EL (cell line): ENCODE data around the gene DOCK10.
A peak's percentile ranks its signal among the peaks of the same experiment; 100 is the strongest.

ENCODE experiments used
- DNase-seq: peaks from one replicate; pipeline ENCODE4 v3.0.0-alpha.2; 2016

DOCK10 gene

DNA sequence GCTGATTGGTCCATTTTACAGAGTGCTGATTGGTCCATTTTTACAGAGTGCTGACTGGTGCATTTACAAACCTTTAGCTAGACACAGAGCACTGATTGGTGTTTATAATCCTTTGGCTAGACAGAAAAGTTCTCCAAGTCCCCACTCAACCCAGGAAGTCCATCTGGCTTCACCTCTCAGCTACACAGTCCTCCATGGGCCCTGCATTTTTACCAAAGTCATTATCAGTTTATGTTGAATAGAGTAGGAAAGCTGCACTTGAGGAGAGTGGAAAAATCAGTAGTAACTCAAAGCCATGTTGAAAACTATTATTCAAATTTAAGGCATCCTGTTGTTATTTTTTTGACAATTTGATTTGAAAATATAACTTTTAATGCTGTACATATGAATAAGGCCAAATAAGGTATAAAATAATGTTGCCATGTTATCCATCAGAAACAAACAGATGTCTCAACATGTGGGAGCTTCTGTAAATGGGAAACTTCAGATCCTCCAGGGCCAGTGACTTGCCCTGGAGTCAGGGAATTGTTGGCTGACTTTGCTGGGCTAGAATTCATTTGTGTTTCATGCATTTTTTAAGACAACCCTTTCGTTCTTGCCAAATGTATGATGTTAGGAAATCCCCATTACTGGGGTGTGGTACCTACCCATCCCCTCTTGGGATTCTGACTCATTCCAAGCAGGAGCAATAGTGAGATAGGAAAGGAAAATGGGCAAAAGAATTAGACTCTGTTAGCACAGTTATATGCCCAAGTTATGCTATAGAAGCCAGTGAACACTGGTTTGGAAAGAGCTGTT, 288.3 kb downstream of the DOCK10 start:
- peak; percentile 43 for DNase-seq

DNA sequence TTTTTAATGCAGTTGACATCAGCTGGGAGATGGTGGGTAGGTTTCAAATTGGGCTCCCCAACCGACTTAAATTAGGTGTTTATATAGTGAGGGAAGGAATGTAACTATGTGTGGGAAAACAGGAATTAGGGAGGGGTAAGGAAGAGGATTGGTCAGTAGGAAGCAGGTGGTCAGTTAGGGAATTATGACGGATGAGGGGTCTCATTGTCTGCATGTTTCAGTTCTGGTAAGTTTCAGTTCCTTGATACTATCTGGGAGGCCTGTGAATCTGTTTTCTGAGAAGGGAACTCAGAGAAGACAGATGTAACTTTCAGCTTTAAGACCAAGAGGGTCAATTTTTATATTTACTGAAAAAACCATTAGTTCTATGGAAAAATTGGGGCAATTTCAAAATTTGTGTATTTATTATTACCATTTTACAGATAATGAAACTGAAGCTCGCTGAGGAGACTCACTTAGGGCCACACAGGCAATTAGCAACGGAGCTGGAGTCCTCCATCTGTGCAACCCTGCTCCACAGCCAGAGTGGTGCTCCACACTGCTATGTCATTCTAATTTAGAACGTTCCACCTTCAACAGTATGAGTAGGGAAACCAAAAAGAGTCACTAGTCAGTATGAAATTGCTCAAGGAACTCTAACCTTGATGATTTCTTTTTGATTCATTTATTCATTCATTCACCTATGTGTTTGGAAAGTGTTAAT, 290.1 kb downstream of the DOCK10 start:
- no peak for DNase-seq

DNA sequence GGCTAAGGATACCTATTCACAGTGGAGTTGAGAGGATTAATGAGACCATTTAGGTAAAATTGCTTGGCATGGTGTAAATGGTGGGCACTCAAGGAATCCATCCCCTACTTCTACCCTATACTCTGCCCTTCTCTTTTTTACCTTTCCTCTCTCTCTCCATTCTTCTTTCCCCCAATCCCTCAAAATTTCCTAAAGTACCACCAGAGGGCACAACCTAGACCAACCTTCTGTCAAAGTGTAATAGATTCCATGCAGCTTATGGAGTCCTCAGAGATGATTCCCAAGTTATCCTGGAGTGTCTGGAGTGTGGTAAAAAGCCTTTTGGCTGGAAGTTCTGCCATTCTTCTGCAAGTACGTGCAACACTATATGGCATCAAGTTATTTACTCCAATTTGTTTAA, 293.1 kb downstream of the DOCK10 start:
- no peak for DNase-seq

DNA sequence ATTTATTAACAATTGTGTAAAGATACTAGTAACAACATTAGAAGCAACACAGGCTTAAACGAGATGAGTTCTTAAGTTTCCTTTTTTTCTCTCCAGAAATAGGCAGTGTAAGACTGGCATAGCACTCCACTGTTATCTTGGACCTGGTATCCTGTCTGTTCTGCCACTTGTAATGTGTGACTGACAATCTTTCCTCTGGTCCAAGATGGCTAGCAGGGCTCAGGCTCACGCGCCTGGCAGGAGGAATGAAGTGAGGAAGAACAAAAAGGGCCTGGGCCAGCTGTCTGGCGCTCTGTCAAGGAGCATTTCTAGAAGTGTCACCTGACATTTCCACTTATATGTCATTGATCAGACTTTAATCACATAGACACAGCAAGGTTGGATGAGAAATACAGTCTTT, 294.5 kb downstream of the DOCK10 start:
- no peak for DNase-seq

DNA sequence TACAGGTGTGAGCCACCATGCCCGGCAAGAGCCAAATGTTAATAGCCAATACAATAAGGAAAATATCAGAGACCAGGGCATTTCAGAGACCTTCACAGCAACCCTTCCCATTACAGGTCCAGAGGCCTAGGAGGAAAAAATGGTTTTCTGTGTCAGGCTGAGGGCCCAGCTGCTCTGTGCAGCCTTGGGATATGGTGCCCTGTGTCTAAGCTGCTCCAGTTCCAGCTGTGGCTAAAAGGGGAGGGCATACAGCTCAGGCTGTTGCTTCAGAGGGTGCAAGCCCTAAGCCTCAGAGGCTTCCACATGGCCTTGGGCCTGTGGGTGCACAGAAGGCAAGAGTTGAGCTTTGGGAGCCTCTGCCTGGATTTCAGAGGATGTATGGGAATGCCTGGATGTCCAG, 306.0 kb downstream of the DOCK10 start:
- DNase-seq = no peak

DNA sequence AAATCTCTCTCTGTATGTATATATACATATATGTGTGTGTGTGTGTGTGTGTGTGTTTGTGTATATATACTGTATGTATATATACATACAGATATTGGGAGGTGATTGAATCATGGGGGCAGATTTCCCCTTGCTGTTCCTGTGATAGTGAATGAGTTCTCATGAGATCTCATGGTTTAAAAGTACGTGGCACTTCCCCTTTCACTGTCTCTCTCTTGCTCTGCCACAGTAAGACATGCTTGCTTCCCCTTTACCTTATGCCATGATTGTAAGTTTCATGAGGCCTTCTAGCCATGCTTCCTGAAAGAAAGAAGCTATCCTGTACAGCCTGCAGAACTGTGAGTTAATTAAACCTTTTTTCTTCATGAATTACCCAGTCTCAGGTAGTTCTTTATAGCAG, 307.3 kb downstream of the DOCK10 start:
- no peak for DNase-seq

DNA sequence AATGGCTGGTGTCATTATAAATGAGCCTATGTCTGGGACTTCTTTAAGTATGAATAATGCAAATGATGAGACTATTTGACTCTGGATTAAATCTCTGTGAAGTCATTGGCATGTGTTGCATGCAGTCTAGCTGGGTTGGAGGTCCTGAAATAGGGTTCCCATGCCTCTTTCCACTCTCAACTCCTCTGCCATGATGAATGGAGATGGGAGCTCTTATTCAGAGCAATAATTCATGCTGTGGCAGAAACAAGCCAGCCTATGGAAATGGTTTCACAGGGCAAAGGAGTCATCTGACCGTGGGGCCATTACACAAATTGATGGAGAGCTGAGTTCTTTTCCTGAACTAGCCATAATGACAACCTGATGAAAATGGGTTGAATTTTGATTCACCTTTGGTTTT, 310.6 kb downstream of the DOCK10 start:
- DNase-seq = no peak

DNA sequence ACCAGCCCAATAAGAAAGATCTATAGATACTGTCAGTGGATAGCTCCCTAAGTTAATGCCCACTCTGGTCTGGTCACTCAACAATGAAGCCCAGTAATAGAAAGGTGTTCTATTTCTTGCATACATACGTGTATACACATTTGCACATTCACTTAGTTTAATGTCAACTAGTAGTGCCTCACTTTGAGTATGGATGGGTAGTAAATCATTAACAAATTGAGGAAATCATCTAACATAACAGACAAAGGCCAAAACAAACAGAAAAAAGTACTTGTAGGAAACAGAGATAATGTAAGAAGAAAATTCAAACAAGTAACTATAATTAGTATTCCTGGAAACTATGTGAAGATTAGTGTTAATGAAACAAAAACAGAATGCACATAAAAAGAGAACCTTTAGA, 312.8 kb downstream of the DOCK10 start:
- no peak for DNase-seq

DNA sequence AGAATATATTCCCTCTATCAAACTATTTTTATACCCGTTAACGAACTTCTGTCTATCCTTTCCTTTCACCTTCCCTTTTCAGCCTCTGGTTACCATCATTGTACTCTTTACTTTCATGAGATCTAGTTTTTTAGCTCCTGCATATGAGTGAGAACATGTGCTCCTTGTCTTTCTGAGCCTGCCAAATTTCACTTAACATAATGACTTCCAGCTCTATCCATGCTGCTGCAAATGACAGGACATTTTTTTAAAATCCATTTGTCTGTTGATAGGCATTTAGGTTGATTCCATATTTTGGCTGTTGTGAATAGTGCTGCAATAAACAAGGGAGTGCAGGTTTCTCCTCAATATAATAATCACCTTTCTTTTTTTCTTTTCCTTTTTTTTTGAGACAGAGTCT, 317.9 kb downstream of the DOCK10 start:
- no peak for DNase-seq

DNA sequence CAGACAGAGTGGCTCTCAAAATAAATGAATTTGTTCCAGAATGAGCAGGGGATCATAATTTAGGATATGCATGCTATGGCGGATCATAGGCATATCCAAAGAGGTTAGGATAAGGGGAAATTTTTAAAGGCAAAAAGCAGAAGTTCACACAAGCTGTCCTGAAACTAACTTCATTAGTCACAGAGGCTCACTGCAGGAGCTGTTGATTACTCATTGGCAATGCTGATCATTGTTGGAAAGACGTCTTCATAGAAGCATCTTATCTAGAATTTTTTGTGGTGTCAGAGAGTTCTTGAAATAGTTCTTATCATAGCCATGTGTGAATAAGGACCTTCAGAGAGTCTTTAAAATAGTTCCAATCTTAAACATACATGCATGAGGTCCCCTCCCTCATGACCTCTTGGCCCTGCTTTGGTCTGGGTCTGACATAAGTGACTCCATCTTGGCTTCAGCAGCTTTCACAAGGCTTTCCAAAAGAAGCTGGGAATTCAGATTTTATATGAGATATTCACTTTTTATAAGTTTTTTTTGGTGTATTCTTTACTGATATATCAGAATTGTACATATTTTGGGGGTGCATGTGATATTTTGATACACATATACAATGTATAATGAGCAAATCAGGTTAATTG, 318.6 kb downstream of the DOCK10 start:
- peak; percentile 73 for DNase-seq

DNA sequence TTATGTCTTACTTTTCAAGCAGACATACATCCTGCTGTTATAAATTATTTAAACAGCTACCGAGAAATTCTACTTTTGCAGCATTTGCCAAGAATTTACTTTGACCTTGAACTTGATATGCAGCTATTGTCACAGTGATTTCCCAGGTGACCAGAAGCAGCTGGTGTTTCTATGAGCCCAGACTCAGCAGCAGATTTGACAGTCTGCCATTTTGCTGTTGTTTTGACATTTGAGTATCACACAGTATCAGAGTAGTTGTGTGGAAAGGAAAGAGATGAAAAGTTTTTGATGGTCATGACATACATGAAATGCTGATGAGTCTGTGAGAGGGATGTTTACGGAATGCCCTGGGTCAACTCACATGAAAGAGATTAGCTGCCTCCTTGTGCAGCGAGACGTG, 319.5 kb downstream of the DOCK10 start:
- no peak for DNase-seq

DNA sequence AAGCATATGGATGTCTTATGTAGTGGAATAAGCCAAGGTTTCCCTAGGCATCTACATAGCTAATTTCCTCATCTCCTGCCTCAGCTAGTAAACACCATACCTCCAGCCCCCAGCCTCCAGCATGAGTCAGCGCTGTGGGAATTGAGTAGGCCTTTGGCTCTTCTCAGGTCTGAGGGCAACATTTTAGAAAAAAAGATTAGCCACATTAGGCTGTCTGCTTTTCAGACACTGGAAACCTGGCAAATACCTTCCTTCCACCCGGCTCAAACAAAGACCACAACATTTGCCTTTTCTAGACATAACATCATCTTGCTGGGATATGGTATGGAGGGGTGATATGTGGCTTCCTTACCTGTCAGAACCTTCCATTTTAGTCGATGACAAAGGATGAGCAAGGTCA, 320.0 kb downstream of the DOCK10 start:
- DNase-seq = peak; percentile 64

DNA sequence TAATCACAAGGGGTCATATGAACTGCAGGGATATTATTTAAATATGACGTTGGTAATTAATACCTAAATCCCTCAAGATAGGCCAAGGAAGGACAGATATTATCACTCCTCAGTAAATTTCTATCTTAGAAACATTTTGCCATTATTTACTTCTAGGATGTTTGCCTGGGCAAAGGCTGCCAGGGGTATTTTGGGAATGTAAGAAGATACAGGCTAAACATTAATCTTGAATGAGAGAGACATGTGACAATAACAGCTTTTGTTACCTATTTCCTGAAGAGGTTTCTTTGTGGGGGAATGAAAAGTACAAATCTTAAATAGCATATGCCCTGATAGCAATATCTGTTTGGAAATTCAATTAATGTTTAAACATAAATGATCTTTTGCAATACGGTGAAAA, 325.3 kb downstream of the DOCK10 start:
- no peak for DNase-seq

DNA sequence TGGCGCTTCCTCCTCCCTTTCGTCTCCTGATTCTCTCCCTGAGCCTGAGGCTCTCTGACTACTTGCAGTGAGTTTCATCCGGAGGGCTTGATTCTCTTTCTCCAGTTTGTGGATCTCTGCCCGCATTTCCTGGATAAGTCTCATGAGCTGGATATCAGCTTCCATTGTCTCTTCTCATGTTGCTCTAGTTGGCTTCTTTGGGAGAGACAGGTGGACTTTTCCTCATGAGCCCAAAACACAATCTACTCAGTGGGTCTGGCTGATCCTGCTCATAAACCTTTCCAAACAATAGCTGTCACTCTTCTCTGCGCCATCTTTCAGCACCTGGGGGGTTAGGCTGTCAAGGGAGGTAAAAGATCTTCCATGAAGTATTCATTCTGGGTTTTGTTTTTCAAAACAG, 326.1 kb downstream of the DOCK10 start, which contains the start of gene CCDC195:
TSS of gene CCDC195 (minus strand) at position 165 of the 400 bp plus-strand sequence. CDS start at position 165, 0 bp downstream.
- DNase-seq = no peak
